Neural crest cell (in vitro differentiated cells): ENCODE data around the gene INAFM1. TPM values are rescaled to one million over a fixed set of nuclear protein-coding genes. Genes with fewer than 3 reads are reported as not detected.

Source experiments
- DNase-seq: peaks from one replicate; pipeline ENCODE4 v3.0.0; 2021; ENCODE audit warnings: low read depth, mixed read lengths, low spot score
- H3K27ac Mint-ChIP-seq: one replicate; pipeline ENCODE4 v1.8.0; 2021; ENCODE audit warnings: mild to moderate bottlenecking, mixed read lengths; ENCODE audit not compliant: unreplicated experiment
- H3K27me3 Mint-ChIP-seq: 2 replicates; pipeline ENCODE4 v1.8.0; 2021; ENCODE audit warnings: low read depth, mild to moderate bottlenecking, mixed read lengths
- H3K36me3 Mint-ChIP-seq: 2 replicates; pipeline ENCODE4 v1.8.0; 2021; ENCODE audit warnings: low read depth, mild to moderate bottlenecking, mixed read lengths
- H3K4me1 Mint-ChIP-seq: 2 replicates; pipeline ENCODE4 v1.8.0; 2021; ENCODE audit warnings: mixed read lengths
- H3K4me3 Mint-ChIP-seq: one replicate; pipeline ENCODE4 v1.8.0; 2021; ENCODE audit warnings: mild to moderate bottlenecking, mixed read lengths
- H3K9me3 Mint-ChIP-seq: 2 replicates; pipeline ENCODE4 v1.8.0; 2021; ENCODE audit warnings: mixed read lengths
- total RNA-seq: library from RNA; stranded (reverse); gene quantifications from 2 replicates; pipeline ENCODE4 v1.2.1, GENCODE V29; 2021
- TF ChIP-seq, protein P1 (sequence below): fragments of 200-600 bp; sonication (generic); conservative IDR thresholded peaks from 2 replicates; pipeline ENCODE4 v1.5.0; 2021; ENCODE audit warnings: antibody characterized with exemption, mild to moderate bottlenecking

INAFM1 gene
- total RNA-seq, 1 donor from 2014 or later, result 10.2 TPM

DNA sequence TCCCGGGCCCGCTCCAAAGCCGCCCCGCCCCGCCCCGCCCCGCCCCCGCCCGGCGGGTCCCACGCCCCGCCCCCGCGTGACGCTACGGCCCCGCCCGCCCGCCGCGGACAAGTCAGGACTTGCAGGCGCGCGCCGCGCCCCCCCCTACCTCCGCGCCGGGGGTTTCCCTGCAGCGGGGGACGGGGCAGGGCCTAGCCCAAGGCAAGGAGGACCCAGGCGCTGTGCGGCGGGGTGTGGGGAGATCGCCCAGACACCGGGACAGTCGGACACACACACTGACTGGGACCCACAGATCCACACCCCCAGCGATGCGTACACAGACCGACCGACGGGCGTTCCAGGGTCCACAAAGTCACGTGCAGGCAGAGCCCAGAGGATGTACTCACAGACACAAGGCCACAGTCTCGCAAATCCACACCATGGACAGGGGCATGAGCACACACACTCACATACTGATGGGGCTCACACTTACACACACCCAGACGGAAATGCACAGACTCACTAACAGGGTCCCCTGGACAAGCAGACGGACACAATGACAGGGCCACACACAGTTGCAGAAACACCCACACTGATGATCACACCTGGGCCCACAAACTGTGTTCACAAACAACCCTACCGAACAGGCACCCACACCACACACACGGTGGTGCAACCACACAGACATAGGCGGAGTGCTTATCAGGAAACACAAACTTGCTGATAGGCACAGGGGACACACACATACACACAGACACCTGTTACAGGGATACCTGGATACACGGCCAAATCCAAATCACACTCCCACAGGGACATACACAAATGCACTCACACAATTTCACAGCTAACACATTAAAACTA lies 43.2 kb upstream of the INAFM1 start:
- Mint-ChIP-seq H3K4me3 (peak overlapping the region; percentile 83), H3K27ac (peak overlapping the region; percentile 57), H3K9me3 (no peaks in the 10 kb centered on the region), H3K27me3 (peaks cover 9% of the 10 kb centered on the region), H3K4me1 (peaks cover 26% of the 10 kb centered on the region), H3K36me3 (no peaks in the 10 kb centered on the region)
- peak; percentile 67 for DNase-seq
- TF ChIP-seq, protein P1, sequence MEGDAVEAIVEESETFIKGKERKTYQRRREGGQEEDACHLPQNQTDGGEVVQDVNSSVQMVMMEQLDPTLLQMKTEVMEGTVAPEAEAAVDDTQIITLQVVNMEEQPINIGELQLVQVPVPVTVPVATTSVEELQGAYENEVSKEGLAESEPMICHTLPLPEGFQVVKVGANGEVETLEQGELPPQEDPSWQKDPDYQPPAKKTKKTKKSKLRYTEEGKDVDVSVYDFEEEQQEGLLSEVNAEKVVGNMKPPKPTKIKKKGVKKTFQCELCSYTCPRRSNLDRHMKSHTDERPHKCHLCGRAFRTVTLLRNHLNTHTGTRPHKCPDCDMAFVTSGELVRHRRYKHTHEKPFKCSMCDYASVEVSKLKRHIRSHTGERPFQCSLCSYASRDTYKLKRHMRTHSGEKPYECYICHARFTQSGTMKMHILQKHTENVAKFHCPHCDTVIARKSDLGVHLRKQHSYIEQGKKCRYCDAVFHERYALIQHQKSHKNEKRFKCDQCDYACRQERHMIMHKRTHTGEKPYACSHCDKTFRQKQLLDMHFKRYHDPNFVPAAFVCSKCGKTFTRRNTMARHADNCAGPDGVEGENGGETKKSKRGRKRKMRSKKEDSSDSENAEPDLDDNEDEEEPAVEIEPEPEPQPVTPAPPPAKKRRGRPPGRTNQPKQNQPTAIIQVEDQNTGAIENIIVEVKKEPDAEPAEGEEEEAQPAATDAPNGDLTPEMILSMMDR, result no peak

DNA sequence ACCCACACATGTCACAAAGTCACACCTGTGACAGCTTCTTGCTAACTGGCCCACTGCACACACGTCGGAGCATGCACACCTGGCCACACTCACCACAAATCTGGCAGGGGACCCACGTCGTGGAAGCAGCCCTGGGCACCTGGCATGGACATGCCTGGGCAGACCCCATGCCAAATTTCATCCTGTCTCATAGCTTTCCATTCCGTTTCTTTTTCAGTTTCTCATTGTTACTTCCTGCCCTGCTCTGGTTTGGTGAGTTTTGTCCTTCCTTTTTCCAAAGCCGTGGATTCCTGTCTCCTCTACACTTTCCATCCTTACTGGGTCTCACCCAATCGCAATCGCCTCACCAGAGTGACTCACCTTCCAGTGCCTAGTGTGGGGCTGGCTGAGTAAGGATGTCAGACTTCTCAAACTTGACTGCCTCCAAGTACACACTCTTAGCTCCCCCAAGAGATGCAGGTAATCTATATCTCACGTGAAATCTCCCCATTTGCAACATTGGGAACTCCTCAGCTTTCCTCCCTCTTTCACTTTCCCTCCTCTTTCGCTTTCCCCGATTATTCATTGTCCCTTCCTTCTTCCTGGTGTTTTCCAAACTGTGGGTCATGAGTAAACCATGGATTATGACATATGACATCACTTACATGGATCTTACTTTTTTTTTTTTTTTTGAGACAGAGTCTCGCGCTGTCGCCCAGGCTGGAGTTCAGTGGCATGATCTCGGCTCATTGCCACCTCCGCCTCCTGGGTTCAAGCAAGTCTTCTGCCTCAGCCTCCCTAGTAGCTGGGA lies 42.1 kb upstream of the INAFM1 start:
- Mint-ChIP-seq H3K27ac (no peak overlapping the region), H3K9me3 (no peaks in the 10 kb centered on the region), H3K4me3 (peak overlapping the region; percentile 83), H3K27me3 (peaks cover 6% of the 10 kb centered on the region), H3K36me3 (no peaks in the 10 kb centered on the region), H3K4me1 (peaks cover 18% of the 10 kb centered on the region)
- TF ChIP-seq, protein P1, result no peak
- no peak for DNase-seq

DNA sequence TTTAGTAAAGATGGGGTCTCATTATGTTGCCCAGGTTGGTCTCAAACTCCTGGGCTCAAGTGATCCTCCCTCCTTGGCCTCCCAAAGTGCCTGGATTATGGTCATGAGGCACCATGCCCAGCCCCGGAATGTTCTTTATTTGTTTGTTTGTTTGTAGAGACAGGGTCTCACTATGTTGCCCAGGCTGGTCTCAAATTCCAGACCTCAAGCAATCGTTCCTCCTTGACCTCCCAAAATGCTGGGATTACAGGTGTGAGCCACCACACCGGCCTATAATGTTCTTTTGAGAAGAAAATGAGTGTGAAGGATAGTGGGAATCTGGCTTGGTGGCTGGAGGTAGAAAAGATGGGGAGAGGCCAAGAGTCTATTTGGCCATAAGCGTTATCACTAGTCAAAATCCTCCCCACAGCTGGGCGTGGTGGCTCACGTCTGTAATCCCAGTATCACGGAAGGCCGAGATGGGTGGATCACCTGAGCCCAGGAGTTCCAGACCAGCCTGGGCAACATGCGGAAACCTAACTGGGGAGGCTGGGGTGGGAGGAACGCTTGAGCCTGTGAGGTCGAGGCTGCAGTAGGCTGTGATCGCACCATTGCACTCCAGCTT lies 38.5 kb upstream of the INAFM1 start:
- Mint-ChIP-seq H3K27ac (no peak overlapping the region), H3K4me1 (peaks cover 25% of the 10 kb centered on the region), H3K9me3 (no peaks in the 10 kb centered on the region), H3K36me3 (no peaks in the 10 kb centered on the region), H3K4me3 (peak overlapping the region; percentile 72), H3K27me3 (peaks cover 20% of the 10 kb centered on the region)
- no peak for DNase-seq
- TF ChIP-seq, protein P1, result no peak

DNA sequence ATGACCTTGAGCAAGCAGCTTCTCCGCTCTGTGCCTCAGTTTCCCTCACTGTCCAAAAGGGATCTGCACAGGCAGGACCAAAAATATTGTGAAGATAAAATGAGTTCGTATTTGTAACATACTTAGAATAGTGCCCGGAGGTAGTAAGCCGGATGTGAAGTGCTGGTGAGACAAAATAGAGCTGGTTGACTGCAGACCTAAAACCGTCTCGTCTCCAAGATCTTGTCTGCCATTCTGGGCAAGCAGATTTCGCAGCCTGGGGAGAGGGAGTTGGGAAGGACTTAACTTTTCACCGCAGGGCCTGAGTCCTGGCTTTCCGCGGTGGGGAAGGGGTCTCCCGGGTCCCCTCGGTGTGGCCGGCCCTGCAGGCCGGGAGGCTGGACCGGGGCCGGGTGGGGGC lies 35.5 kb upstream of the INAFM1 start:
- peak overlapping the region; percentile 74 for H3K4me3 Mint-ChIP-seq
- peaks cover 19% of the 10 kb centered on the region for H3K27me3 Mint-ChIP-seq
- H3K36me3 Mint-ChIP-seq, result no peaks in the 10 kb centered on the region
- no peaks in the 10 kb centered on the region for H3K9me3 Mint-ChIP-seq
- peak overlapping the region; percentile 3 for H3K27ac Mint-ChIP-seq
- TF ChIP-seq, protein P1, result no peak
- peaks cover 19% of the 10 kb centered on the region for H3K4me1 Mint-ChIP-seq
- DNase-seq, result no peak

DNA sequence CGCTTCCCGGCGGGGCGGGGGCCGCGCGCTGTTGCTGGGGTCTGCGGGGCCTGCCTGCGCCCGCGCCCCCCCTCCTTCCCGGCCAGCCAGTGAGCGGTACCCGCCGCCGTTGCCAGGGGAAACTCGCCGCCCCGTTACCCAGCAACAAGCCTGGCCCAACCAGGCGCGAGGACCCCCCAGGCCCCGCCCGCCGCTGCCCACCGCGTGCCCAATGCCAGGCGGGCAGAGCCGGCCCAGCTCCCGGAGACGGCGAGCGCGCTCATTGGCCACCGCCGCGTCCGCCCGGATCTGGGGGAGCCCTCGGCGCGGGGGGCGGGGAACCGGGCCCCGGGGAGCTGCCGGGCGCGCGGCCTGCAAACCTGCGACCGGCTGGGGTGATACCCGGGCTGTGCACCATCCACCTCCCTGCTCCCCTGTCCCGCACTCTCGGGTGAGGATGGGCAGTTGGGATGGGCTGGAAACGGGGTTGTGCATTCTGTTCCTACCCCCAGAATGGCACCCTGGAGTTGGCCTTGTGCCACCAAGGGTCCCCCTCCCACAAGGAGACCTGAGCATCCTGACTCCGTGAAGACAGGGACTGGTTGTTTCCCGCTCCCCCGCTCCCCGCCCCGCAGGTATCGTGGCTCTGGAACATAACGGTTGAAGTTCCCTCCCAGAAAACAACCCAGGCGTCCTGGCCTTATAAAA lies 34.9 kb upstream of the INAFM1 start:
- DNase-seq, result peak; percentile 55
- H3K27ac Mint-ChIP-seq, result no peak overlapping the region
- H3K36me3 Mint-ChIP-seq, result no peaks in the 10 kb centered on the region
- TF ChIP-seq, protein P1, result no peak
- peaks cover 25% of the 10 kb centered on the region for H3K4me1 Mint-ChIP-seq
- peaks cover 21% of the 10 kb centered on the region for H3K27me3 Mint-ChIP-seq
- no peaks in the 10 kb centered on the region for H3K9me3 Mint-ChIP-seq
- H3K4me3 Mint-ChIP-seq, result peak overlapping the region; percentile 70
